SU-DHL-6 (cell line): ENCODE results near the gene FAM24B.

Experiments
- CTCF ChIP-seq: fragments of 200-600 bp; sonication (generic); IDR thresholded peaks from one replicate; pipeline ENCODE4 v1.5.1; 2017; ENCODE audit warnings: antibody characterized with exemption, mild to moderate bottlenecking, low read length, moderate library complexity; ENCODE audit not compliant: insufficient read depth, poor library complexity, severe bottlenecking
- EZH2phosphoT487 ChIP-seq: fragments of 200-600 bp; sonication (generic), shearing (Covaris generic); conservative IDR thresholded peaks from 2 replicates; pipeline ENCODE4 v1.6.1; 2018; ENCODE audit warnings: mild to moderate bottlenecking, antibody characterized with exemption, low read length, moderate library complexity, mixed read lengths

GRCh38 chr10:122875843-122876466 lies 3.4 kb downstream of the FAM24B start:
- TF ChIP-seq CTCF (no peak), EZH2phosphoT487 (no peak)
